Activated T-cell treated with anti-CD3 and anti-CD28 coated beads, Interleukin-2, amount 50 U/mL, for 24 hours (primary cell): ENCODE results near the gene RAMAC.
"Not testable (repeated sequence)": the region's sequence is repeated elsewhere in the genome, so short reads cannot be mapped to it uniquely, and the experiment has no call there.

ENCODE experiments used
- DNase-seq: peaks from one replicate; pipeline ENCODE4 v3.0.0-alpha.2; 2020
- H3K27ac Mint-ChIP-seq: 2 replicates; pipeline ENCODE4 v1.8.0; 2020; ENCODE audit warnings: mild to moderate bottlenecking, mixed read lengths
- H3K27me3 Mint-ChIP-seq: 2 replicates; pipeline ENCODE4 v1.8.0; 2020; ENCODE audit warnings: mixed read lengths
- H3K36me3 Mint-ChIP-seq: 2 replicates; pipeline ENCODE4 v1.8.0; 2020; ENCODE audit warnings: low read depth, mixed read lengths
- H3K4me1 Mint-ChIP-seq: 2 replicates; pipeline ENCODE4 v1.8.0; 2020; ENCODE audit warnings: low read depth, mixed read lengths
- H3K4me3 Mint-ChIP-seq: 2 replicates; pipeline ENCODE4 v1.8.0; 2020; ENCODE audit warnings: mild to moderate bottlenecking, moderate library complexity, mixed read lengths
- H3K9me3 Mint-ChIP-seq: 2 replicates; pipeline ENCODE4 v1.8.0; 2020; ENCODE audit warnings: mixed read lengths

Gene RAMAC

DNA sequence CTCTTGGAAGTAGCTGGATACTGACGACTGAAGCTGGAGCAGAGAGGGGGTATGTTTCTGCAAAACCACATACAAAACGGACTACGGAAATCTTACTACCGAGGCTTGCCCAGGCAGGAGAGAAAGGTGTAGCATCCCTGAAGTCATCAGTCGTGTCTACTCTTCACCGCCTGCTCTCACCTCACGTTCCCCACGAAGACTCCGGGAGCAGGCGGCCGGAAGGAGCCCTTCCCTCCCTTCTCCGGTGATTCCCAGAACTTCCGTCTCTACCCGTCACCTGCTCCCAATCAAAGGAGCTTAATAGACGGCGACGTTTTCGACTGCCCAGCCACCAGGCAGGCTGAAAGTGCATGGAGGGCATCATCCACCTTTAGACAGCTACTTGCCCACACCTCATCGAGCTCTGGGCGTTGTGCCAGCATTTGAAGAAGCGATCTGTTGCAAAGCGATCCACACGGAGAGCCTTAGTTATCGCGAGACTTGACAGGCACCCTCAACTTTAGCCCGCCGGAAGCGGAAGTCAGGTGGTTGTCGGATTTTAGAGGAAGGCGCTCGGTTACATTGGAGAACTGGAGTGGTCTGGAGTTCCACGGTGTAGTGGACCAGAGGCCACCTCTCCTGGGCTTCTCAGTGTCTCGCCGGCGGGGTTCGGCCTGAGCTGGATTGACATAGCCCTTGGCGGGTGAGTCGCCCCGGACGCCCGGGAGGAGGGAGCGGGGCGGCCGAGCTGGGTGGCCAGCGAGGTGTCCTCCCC is at the start of gene RAMAC:
Gene RAMAC (plus strand): TSS at position 523 of the 754 bp plus-strand sequence. CDS start 2,809 bp downstream, outside the sequence.
- peak within 1 kb of the TSS; percentile 97 for H3K4me3 Mint-ChIP-seq
- H3K27ac Mint-ChIP-seq = peak within 1 kb of the TSS; percentile 97
- peaks cover 32% of the 10 kb centered on the region for H3K4me1 Mint-ChIP-seq
- no peaks in the 10 kb centered on the region for H3K9me3 Mint-ChIP-seq
- no peaks in the 10 kb centered on the region for H3K27me3 Mint-ChIP-seq
- peak; percentile 89 for DNase-seq
- peaks cover 42% of the 10 kb centered on the region for H3K36me3 Mint-ChIP-seq

GRCh38 chr15:82936966-82937711 is 48.9 kb upstream of the RAMAC start:
- DNase-seq = no peak
- no peaks in the 10 kb centered on the region for H3K36me3 Mint-ChIP-seq
- H3K9me3 Mint-ChIP-seq = no peaks in the 10 kb centered on the region
- peaks cover 7% of the 10 kb centered on the region for H3K27me3 Mint-ChIP-seq
- H3K4me1 Mint-ChIP-seq = peaks cover 11% of the 10 kb centered on the region
- H3K27ac Mint-ChIP-seq = no peak overlapping the region
- no peak overlapping the region for H3K4me3 Mint-ChIP-seq

GRCh38 chr15:82937712-82938058 is 48.3 kb upstream of the RAMAC start:
- no peak for DNase-seq
- H3K4me1 Mint-ChIP-seq = peaks cover 11% of the 10 kb centered on the region
- no peaks in the 10 kb centered on the region for H3K36me3 Mint-ChIP-seq
- no peaks in the 10 kb centered on the region for H3K9me3 Mint-ChIP-seq
- peaks cover 8% of the 10 kb centered on the region for H3K27me3 Mint-ChIP-seq
- H3K4me3 Mint-ChIP-seq = no peak overlapping the region
- H3K27ac Mint-ChIP-seq = no peak overlapping the region

GRCh38 chr15:82939678-82940077 is 46.3 kb upstream of the RAMAC start:
- not testable (repeated sequence) for H3K27ac Mint-ChIP-seq, H3K36me3 Mint-ChIP-seq, H3K4me3 Mint-ChIP-seq, DNase-seq, H3K9me3 Mint-ChIP-seq, H3K4me1 Mint-ChIP-seq
- H3K27me3 Mint-ChIP-seq = peaks cover 12% of the 10 kb centered on the region

GRCh38 chr15:82942691-82943090 is 43.3 kb upstream of the RAMAC start:
- Mint-ChIP-seq H3K27me3 (peaks cover 23% of the 10 kb centered on the region), H3K4me3 (no peak overlapping the region), H3K36me3 (no peaks in the 10 kb centered on the region), H3K9me3 (no peaks in the 10 kb centered on the region), H3K4me1 (no peaks in the 10 kb centered on the region), H3K27ac (no peak overlapping the region)
- no peak for DNase-seq

- Mint-ChIP-seq H3K9me3 (no peaks in the 10 kb centered on the region), H3K27ac (no peak overlapping the region), H3K4me1 (no peaks in the 10 kb centered on the region), H3K4me3 (no peak overlapping the region), H3K36me3 (no peaks in the 10 kb centered on the region), H3K27me3 (peaks cover 23% of the 10 kb centered on the region)
- no peak for DNase-seq
Measured at GRCh38 chr15:82943176-82943575, 42.8 kb upstream of the RAMAC start.

DNA sequence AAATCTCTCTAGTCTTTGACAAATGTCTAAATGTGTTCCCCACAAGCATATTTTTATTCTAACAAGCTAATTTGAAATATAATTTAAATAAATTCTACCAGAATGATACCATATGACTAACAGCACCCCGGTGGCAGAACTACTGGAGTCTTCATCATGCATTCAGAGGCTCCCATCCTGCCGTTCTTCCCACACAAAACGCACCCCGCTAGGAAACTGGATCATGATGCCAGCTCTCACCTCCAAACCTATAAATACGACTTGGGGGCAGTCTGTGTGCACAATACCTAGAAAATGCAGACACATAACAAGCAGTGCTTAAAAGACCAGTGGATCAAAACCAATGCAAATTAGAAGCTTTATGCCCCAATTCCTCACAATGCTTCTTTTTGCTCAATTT is 42.0 kb upstream of the RAMAC start:
- Mint-ChIP-seq H3K4me3 (no peak overlapping the region), H3K4me1 (no peaks in the 10 kb centered on the region), H3K36me3 (no peaks in the 10 kb centered on the region), H3K9me3 (no peaks in the 10 kb centered on the region), H3K27ac (no peak overlapping the region), H3K27me3 (peaks cover 20% of the 10 kb centered on the region)
- DNase-seq = no peak

DNA sequence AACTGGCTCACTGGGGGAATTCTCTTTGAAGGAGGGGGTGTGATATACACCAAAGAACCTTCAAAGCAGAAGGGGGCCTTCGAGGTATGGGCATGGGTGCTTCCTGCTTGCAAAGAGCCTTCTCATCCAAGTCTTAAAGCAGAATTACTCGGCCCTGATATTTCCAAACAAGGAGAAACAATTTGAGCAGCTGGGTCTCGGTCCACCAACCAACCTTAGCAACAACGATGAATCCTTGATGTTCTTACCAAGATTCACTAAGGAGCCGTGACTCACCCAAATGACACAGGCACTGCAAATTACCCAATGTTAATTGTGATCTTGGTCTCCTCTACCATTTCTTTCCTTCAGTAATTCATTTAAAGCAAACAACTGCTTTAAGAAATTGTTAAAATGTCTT is 41.2 kb upstream of the RAMAC start:
- Mint-ChIP-seq H3K4me1 (no peaks in the 10 kb centered on the region), H3K9me3 (no peaks in the 10 kb centered on the region), H3K36me3 (no peaks in the 10 kb centered on the region), H3K4me3 (no peak overlapping the region), H3K27ac (no peak overlapping the region), H3K27me3 (peaks cover 20% of the 10 kb centered on the region)
- no peak for DNase-seq

DNA sequence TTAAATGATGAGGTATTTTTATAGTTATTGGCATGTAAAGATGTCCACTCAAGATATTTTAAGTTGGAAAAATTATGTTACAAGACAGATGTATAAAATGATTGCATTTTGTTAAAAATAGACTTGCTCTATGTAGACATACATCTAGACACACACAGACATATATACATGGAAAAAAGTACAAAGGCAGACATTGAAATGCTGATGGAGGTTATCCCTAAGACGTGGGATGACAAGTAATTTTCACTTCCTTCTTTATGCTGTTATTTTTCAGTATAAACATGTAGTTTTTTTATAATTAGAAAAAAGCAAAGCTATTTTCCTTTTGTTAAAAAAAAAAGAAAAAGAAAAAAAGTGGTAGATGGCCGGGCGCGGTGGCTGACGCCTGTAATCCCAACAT is 40.7 kb upstream of the RAMAC start:
- Mint-ChIP-seq H3K9me3 (no peaks in the 10 kb centered on the region), H3K4me3 (no peak overlapping the region), H3K27me3 (peaks cover 20% of the 10 kb centered on the region), H3K27ac (no peak overlapping the region), H3K36me3 (no peaks in the 10 kb centered on the region), H3K4me1 (no peaks in the 10 kb centered on the region)
- DNase-seq = no peak

DNA sequence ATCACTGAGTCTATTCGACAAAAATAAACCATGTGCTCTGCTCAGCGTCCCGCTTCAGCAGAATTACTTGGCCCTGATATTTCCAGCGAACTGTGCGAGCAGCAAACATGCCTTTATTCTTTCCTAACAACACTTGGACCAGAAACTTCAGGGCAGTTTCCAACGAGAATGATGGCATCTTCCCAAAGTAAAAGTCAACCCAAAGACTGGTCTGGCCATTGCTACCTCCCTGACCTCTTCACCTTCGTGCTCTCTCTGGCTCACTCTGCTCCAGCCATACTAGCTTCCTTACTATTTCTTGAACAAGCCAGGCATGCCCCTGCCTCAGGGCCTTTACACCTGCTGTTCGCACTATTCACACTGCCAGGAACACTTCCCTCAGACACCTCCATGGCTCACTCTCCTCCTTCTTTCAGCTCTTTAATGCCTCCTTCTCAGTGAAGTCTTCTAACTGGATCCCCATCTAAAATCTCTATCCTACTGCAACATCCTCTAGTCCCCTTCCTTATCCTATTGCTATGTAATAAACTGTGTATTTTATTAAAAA is 39.8 kb upstream of the RAMAC start:
- peaks cover 20% of the 10 kb centered on the region for H3K27me3 Mint-ChIP-seq
- H3K9me3 Mint-ChIP-seq = no peaks in the 10 kb centered on the region
- no peak for DNase-seq
- H3K27ac Mint-ChIP-seq = no peak overlapping the region
- H3K4me3 Mint-ChIP-seq = no peak overlapping the region
- H3K36me3 Mint-ChIP-seq = no peaks in the 10 kb centered on the region
- H3K4me1 Mint-ChIP-seq = no peaks in the 10 kb centered on the region

- H3K27me3 Mint-ChIP-seq = peaks cover 18% of the 10 kb centered on the region
- H3K4me3 Mint-ChIP-seq = no peak overlapping the region
- no peak for DNase-seq
- H3K9me3 Mint-ChIP-seq = no peaks in the 10 kb centered on the region
- no peaks in the 10 kb centered on the region for H3K4me1 Mint-ChIP-seq
- H3K27ac Mint-ChIP-seq = no peak overlapping the region
- H3K36me3 Mint-ChIP-seq = no peaks in the 10 kb centered on the region
Measured at GRCh38 chr15:82950295-82950694, 35.7 kb upstream of the RAMAC start.

GRCh38 chr15:82950746-82951370 is 35.2 kb upstream of the RAMAC start:
- no peaks in the 10 kb centered on the region for H3K4me1 Mint-ChIP-seq
- no peak overlapping the region for H3K4me3 Mint-ChIP-seq
- no peak overlapping the region for H3K27ac Mint-ChIP-seq
- H3K36me3 Mint-ChIP-seq = no peaks in the 10 kb centered on the region
- H3K27me3 Mint-ChIP-seq = peaks cover 18% of the 10 kb centered on the region
- DNase-seq = no peak
- no peaks in the 10 kb centered on the region for H3K9me3 Mint-ChIP-seq

DNA sequence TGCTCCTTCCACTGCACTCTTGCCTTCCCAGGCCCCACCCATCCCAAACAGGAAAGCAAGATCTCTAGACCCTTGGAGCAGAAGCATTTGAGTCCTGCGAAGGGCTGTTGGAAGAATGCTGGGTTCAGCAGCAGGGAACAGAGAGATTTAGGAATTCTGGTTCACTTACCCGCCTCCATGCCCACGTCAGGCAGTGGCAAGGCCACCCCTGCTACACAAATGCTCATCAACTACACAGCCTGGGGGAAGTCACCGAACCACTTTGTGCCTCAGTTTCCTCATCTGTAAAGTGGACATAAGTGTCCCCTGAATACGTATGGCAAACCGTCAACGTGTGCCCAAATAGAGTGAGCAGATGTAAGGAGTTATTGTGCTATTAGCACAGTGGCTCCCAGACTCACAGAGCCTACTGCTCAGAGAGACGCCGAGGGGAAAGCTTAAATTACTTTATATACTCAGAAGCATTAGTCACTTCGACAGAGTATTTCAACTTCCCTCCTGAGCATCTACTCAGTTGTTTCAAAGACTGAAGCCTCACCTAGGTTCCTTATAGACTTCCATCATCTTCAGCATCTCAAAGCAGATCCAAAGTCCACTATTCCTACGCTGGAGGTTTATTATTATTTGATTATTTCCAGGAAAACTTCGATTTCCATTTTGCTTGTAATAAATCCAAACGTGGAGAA is 34.4 kb upstream of the RAMAC start:
- H3K4me1 Mint-ChIP-seq = no peaks in the 10 kb centered on the region
- H3K36me3 Mint-ChIP-seq = no peaks in the 10 kb centered on the region
- no peak for DNase-seq
- peaks cover 12% of the 10 kb centered on the region for H3K27me3 Mint-ChIP-seq
- no peaks in the 10 kb centered on the region for H3K9me3 Mint-ChIP-seq
- no peak overlapping the region for H3K4me3 Mint-ChIP-seq
- peak overlapping the region; percentile 28 for H3K27ac Mint-ChIP-seq
